A673 (cell line): ENCODE measurements around the gene SERPINA4. TPM values are rescaled to one million over a fixed set of nuclear protein-coding genes. Genes with fewer than 3 reads are reported as not detected.
"Not testable (repeated sequence)": the region's sequence is repeated elsewhere in the genome, so short reads cannot be mapped to it uniquely, and the experiment has no call there.

Experiments
- BruUV-seq: library from RNA; stranded (reverse); fragments of 400-500 nt; replicated peaks from 2 replicates; lab custom pipeline; 2021; lab: Mats Ljungman, UMichigan
- CTCF ChIA-PET: fragments of 300-600 bp; sonication (Branson Sonifier 250); formaldehyde crosslinking; loops from one replicate; lab custom pipeline; 2022; ENCODE audit warnings: antibody characterized with exemption; lab: Charles Lee
- POLR2A ChIA-PET: fragments of 300-600 bp; sonication (Branson Sonifier 250); formaldehyde crosslinking; loops from one replicate; lab custom pipeline; 2022; ENCODE audit warnings: antibody characterized with exemption; ENCODE audit not compliant: low non-redundant PET; lab: Charles Lee
- DNase-seq: peaks from one replicate; pipeline ENCODE4 v3.0.0-alpha.2; 2015; ENCODE audit warnings: low spot score
- H3K27ac ChIP-seq: fragments of 200-600 bp; sonication (generic); 2 replicates; pipeline ENCODE4 v1.5.1; 2016; ENCODE audit warnings: mixed run types, low read depth, mild to moderate bottlenecking, mixed read lengths, antibody characterized with exemption, low read length; ENCODE audit not compliant: poor library complexity, severe bottlenecking
- H3K27me3 ChIP-seq: fragments of 200-600 bp; sonication (generic); replicated peaks from 2 replicates; pipeline ENCODE4 v1.6.1; 2017; ENCODE audit warnings: mixed run types, low read depth, mild to moderate bottlenecking, mixed read lengths, antibody characterized with exemption, low read length; ENCODE audit not compliant: insufficient read depth, poor library complexity
- H3K36me3 ChIP-seq: fragments of 200-600 bp; sonication (generic); 2 replicates; pipeline ENCODE4 v1.6.1; 2016; ENCODE audit warnings: mixed run types, mild to moderate bottlenecking, mixed read lengths, antibody characterized with exemption, low read length; ENCODE audit not compliant: insufficient read depth, poor library complexity, severe bottlenecking
- H3K4me1 ChIP-seq: fragments of 200-600 bp; sonication (generic); 2 replicates; pipeline ENCODE4 v1.6.1; 2017; ENCODE audit warnings: mixed run types, mild to moderate bottlenecking, mixed read lengths, antibody characterized with exemption, low read length; ENCODE audit not compliant: insufficient read depth, poor library complexity, severe bottlenecking
- H3K4me3 ChIP-seq: fragments of 200-600 bp; sonication (generic); 2 replicates; pipeline ENCODE4 v1.5.1; 2016; ENCODE audit warnings: low read depth, mixed run types, mild to moderate bottlenecking, mixed read lengths, low read length; ENCODE audit not compliant: poor library complexity, severe bottlenecking
- H3K9me3 ChIP-seq: fragments of 200-600 bp; sonication (generic); 2 replicates; pipeline ENCODE4 v1.6.1; 2016; ENCODE audit warnings: mixed run types, low read depth, mild to moderate bottlenecking, mixed read lengths, antibody characterized with exemption, low read length; ENCODE audit not compliant: poor library complexity, severe bottlenecking
- EZH2 ChIP-seq: fragments of 200-600 bp; sonication (generic); IDR thresholded peaks from 2 replicates; pipeline ENCODE4 v1.6.1; 2017; ENCODE audit warnings: borderline replicate concordance, low read depth, mild to moderate bottlenecking, mixed read lengths, antibody characterized with exemption, low read length; ENCODE audit not compliant: poor library complexity, severe bottlenecking
- intact Hi-C: fragments of 100-400 bp; cut with micrococcal nuclease; formaldehyde crosslinking; loops from one replicate; pipeline ENCODE4 v1.10.0; 2022; ENCODE audit not compliant: unreplicated experiment
- total RNA-seq: library from RNA; stranded (reverse); gene quantifications from 2 replicates; pipeline ENCODE4 v1.2.3, GENCODE V29; 2021
- TF ChIP-seq, protein P1 (sequence below): fragments of 300-800, 200-600 bp; sonication (generic); conservative IDR thresholded peaks from 2 replicates; pipeline ENCODE4 v1.5.1; 2017; ENCODE audit warnings: low read depth, mild to moderate bottlenecking, antibody characterized with exemption, low read length, moderate library complexity, mixed read lengths

Gene SERPINA4
- total RNA-seq, 1 experiment from 2014 or later, result not detected

DNA sequence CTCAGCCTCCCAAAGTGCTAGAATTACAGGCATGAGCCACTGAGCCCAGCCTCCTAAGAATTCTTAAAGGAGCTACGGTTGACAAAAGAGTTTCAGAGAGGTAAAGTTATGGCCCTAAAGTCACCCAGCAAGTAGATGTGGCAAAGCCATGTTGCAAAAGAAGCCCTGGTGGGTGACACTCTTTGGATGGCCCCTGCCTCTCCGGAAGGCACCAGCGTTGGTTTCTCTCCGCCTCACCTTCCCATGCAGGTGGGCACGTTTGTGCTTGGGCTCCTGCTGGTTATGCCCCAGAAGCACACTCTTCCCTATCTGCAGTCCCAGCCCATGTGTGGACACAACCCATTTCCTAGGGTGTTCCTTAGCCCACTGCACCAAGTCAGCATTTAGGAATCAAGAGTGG lies 41.5 kb downstream of the SERPINA4 start:
- Histone ChIP-seq H3K4me3 (no peak overlapping the region), H3K27me3 (no peaks in the 10 kb centered on the region), H3K27ac (no peak overlapping the region), H3K36me3 (no peaks in the 10 kb centered on the region), H3K9me3 (no peaks in the 10 kb centered on the region), H3K4me1 (peaks cover 26% of the 10 kb centered on the region)
- intact Hi-C loops, result no loop called here
- no peak for DNase-seq
- TF ChIP-seq, protein P1, sequence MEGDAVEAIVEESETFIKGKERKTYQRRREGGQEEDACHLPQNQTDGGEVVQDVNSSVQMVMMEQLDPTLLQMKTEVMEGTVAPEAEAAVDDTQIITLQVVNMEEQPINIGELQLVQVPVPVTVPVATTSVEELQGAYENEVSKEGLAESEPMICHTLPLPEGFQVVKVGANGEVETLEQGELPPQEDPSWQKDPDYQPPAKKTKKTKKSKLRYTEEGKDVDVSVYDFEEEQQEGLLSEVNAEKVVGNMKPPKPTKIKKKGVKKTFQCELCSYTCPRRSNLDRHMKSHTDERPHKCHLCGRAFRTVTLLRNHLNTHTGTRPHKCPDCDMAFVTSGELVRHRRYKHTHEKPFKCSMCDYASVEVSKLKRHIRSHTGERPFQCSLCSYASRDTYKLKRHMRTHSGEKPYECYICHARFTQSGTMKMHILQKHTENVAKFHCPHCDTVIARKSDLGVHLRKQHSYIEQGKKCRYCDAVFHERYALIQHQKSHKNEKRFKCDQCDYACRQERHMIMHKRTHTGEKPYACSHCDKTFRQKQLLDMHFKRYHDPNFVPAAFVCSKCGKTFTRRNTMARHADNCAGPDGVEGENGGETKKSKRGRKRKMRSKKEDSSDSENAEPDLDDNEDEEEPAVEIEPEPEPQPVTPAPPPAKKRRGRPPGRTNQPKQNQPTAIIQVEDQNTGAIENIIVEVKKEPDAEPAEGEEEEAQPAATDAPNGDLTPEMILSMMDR, result no peak
- no peak for TF ChIP-seq EZH2
- BruUV-seq, result no TSS peak
- ChIA-PET CTCF (no interaction called here), POLR2A (no interaction called here)

DNA sequence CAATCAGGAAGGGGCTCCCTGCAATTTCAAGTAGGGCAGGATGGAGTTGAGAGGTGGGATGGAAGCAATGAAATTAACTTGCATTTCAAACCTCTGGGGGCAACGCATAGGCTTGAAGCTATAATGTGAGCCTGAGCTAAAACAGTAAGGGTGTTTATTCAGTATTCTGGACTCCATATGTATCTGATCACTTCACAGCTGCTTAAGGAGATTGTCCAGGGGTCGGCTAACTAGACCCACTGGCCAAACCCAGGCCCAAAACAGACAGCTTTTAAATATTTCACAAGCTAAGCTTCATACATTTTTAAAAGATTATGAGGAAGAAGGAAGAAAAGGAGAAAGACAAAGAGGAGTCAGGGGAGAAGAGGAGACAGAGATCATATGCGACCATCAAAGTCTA lies 44.1 kb downstream of the SERPINA4 start:
- no TSS peak for BruUV-seq
- H3K9me3 ChIP-seq, result no peaks in the 10 kb centered on the region
- POLR2A ChIA-PET, result no interaction called here
- intact Hi-C loops, result no loop called here
- H3K4me3 ChIP-seq, result no peak overlapping the region
- CTCF ChIA-PET, result no interaction called here
- DNase-seq, result no peak
- TF ChIP-seq, protein P1, result no peak
- TF ChIP-seq EZH2, result no peak
- H3K27me3 ChIP-seq, result no peaks in the 10 kb centered on the region
- H3K27ac ChIP-seq, result no peak overlapping the region
- H3K36me3 ChIP-seq, result no peaks in the 10 kb centered on the region
- H3K4me1 ChIP-seq, result peaks cover 8% of the 10 kb centered on the region

DNA sequence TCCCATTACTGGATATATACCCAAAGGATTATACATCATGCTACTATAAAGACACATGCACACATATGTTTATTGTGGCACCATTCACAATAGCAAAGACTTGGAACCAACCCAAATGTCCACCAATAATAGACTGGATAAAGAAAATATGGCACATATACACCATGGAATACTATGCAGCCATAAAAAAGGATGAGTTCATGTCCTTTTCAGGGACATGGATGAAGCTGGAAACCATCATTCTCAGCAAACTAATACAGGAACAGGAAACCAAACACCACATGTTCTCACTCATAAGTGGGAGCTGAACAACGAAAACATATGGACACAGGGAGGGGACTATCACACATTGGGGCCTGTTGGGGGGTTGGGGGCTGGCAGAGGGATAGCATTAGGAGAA lies 47.7 kb downstream of the SERPINA4 start:
- H3K4me3 ChIP-seq, H3K27me3 ChIP-seq, H3K36me3 ChIP-seq, BruUV-seq, H3K9me3 ChIP-seq, POLR2A ChIA-PET, DNase-seq, H3K27ac ChIP-seq, H3K4me1 ChIP-seq, CTCF ChIA-PET, intact Hi-C loops: not testable (repeated sequence)

DNA sequence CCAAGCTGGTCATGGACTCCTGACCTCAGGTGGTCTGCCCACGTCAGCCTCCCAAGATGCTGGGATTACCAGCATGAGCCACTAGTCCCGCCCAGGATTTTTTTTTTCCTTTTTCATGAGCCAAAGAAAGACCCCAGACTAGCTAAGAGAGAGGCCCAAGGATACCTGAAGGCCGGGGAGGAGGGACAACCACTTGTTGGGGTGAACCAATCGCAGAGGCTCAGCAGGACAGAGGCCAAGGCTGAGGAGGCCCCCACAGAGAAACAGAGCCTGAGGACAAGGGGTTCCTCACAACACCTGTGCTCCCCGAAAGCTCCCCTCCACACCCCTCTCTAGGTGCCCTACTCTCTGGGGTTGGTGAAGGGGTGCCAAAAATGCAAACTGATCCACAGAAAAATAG lies 49.9 kb downstream of the SERPINA4 start:
- DNase-seq, result no peak
- no peak for TF ChIP-seq EZH2
- TF ChIP-seq, protein P1, result no peak
- H3K27ac ChIP-seq, result no peak overlapping the region
- ChIA-PET POLR2A (no interaction called here), CTCF (no interaction called here)
- H3K9me3 ChIP-seq, result no peaks in the 10 kb centered on the region
- no peaks in the 10 kb centered on the region for H3K27me3 ChIP-seq
- no peak overlapping the region for H3K4me3 ChIP-seq
- no TSS peak for BruUV-seq
- H3K4me1 ChIP-seq, result no peaks in the 10 kb centered on the region
- H3K36me3 ChIP-seq, result no peaks in the 10 kb centered on the region
- intact Hi-C loops, result no loop called here
